GM12875 (cell line): Measurements from ENCODE around the gene HPGDS.

Source experiments
- H3K4me3 ChIP-seq: one replicate; pipeline ENCODE4 v1.5.1; 2011; ENCODE audit warnings: low read depth, low read length, control low read depth
- TF ChIP-seq, protein P1 (sequence below): IDR thresholded peaks from 2 replicates; pipeline ENCODE4 v1.5.1; 2011; ENCODE audit warnings: low read depth, mild to moderate bottlenecking, control low read depth, inconsistent platforms, low read length, moderate library complexity, borderline replicate concordance; ENCODE audit not compliant: insufficient read depth

The HPGDS gene

DNA sequence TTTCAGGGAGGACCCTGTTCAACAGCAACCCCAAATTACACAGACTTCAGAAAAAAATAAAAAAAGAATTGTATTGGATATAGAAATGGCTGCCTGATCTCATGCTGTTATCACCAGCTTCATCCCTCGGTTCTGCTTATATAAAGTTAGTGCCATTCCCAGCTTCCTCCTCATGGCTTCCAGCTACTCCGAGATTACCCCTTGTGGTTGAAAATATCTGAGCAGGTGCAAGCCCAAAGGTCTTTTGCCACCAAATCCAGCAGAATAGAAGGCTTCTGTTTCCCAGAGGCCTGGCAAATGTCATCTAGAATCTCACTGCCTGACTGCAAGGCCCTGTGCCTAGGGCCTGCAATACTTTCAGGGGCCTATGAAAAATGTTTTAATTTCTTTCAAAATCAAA is 13.8 kb upstream of the HPGDS start:
- no peak overlapping the region for H3K4me3 ChIP-seq
- TF ChIP-seq, protein P1, sequence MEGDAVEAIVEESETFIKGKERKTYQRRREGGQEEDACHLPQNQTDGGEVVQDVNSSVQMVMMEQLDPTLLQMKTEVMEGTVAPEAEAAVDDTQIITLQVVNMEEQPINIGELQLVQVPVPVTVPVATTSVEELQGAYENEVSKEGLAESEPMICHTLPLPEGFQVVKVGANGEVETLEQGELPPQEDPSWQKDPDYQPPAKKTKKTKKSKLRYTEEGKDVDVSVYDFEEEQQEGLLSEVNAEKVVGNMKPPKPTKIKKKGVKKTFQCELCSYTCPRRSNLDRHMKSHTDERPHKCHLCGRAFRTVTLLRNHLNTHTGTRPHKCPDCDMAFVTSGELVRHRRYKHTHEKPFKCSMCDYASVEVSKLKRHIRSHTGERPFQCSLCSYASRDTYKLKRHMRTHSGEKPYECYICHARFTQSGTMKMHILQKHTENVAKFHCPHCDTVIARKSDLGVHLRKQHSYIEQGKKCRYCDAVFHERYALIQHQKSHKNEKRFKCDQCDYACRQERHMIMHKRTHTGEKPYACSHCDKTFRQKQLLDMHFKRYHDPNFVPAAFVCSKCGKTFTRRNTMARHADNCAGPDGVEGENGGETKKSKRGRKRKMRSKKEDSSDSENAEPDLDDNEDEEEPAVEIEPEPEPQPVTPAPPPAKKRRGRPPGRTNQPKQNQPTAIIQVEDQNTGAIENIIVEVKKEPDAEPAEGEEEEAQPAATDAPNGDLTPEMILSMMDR, result no peak

- TF ChIP-seq, protein P1, result no peak
These were observed 11.8 kb upstream of the HPGDS start for GRCh38 chr4:94354474-94354896.

DNA sequence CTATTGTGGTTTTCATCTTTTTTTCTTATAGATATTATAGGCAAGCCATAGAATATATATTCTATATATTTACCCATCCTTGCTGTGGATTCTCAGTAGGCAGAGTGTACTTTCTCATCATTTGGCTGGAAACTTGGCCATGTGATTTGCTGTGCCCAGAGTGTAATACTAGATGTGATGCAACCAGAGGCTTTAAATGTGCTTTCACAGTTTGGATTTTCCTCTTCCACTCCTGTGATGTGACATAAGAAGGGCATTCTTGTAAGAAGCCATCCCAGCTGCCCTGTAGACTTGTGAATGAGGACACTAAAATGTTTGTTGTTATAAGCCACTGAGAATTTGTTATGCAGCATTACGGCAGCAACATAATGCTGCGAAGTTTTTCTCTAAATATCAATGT is 10.4 kb upstream of the HPGDS start:
- no peak overlapping the region for H3K4me3 ChIP-seq
- TF ChIP-seq, protein P1, result no peak

More at GRCh38 chr4:94354474-94354896, 11.8 kb upstream of the HPGDS start:
- no peak overlapping the region for H3K4me3 ChIP-seq

- H3K4me3 ChIP-seq, result no peak overlapping the region
- TF ChIP-seq, protein P1, result no peak
These were observed 9.5 kb upstream of the HPGDS start for GRCh38 chr4:94352163-94352562.

DNA sequence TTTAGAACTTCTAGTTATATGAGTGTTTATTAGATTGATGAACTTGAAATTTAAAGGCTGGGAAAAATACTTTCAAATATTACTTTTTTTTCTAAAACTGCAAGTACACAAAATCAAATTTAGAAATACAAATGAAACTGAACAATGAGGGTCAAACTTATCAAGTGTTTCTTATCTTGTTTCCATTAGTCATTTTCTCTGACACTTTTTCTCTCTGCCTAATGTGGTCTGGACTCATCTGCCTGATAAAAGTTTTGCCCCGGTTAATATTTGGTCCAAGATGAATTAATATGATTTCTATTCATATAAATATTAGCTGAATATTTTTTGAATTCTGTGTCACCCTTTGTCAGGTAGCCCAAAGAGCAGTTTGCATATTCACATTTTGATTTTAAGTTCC is 8.7 kb upstream of the HPGDS start:
- TF ChIP-seq, protein P1, result no peak
- H3K4me3 ChIP-seq, result no peak overlapping the region

DNA sequence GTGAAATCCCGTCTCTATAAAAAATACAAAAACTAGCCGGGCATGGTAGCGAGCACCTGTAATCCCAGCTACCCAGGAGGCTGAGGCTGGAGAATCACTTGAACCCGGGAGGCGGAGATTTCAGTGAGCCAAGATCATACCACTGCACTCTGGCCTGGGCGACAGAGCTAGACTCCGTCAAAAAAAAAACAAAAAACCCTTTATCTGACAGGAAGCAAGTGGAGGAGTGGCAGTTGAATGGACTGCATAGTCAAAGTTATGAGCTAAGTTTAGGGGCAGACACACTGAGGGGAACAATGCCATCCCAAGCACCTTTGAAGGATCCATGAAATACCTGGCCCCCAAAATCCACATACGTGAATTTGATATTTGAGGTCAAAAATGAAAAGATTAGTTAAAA is 7.5 kb upstream of the HPGDS start:
- no peak overlapping the region for H3K4me3 ChIP-seq
- TF ChIP-seq, protein P1, result no peak

- H3K4me3 ChIP-seq, result no peak overlapping the region
- TF ChIP-seq, protein P1, result no peak
These were observed 6.6 kb upstream of the HPGDS start for GRCh38 chr4:94349193-94349592.
